ENCODE measurements around the gene ACMSD. TPM values are rescaled to one million over a fixed set of nuclear protein-coding genes. Genes with fewer than 3 reads are reported as not detected.

The ACMSD gene
- total and polyA plus RNA-seq, 2 of the 13 experiments (the other 11 are each of a cell fraction or from before 2014, with no cell fraction given), result not detected

DNA sequence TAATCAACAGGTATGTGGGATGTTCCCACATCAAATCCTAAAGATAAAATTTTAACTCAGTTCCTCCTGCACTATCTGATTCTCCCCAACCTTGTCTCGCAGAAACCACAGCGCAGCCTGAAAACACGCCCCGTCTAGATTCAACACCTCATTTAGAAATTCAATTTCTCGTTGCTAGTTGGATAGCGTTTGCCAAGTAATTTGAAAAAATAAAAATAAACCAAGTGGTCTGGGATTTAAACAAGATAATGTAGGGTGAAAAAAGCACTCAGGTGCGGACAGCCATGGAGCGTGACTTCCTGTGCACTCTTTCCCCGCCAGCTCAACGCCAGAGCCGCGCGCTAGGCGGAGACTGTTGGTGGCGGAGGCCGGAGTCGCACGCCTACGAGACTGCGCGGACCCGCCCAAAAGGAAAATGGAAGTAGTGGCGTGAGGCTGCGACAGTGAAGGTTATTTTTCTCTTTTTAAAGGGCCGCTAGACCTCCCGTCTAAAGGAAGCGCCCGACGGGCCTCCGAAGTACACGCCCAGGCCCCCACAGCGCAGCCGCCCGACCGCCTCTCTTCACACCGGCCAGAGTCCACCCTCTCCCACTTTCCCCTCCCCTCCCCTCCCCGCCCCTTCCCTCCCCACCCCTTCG lies 79.6 kb downstream of the ACMSD start (continued):
- TF ChIP-seq STAG1 (CRISPR knock-in tag; IDR thresholded peaks at IDR 0.05) (peak; percentile 11; the same call in 1 of the 2 replicates), RCOR2 (CRISPR knock-in tag; IDR thresholded peaks at IDR 0.05) (no peak), IRF2 (CRISPR knock-in tag; IDR thresholded peaks at IDR 0.05) (0 out of 2 replicates have a peak, but pooled peaks have one; percentile 3), DMAP1 (CRISPR knock-in tag; IDR thresholded peaks at IDR 0.05) (peak; percentile 55; the same call in 1 of the 2 replicates), KMT2A (CRISPR knock-in tag; IDR thresholded peaks at IDR 0.05) (peak; percentile 61; the same call in 1 of the 2 replicates), HOXA7 (CRISPR knock-in tag; IDR thresholded peaks at IDR 0.05) (no peak)
- TF ChIP-seq, protein P1, sequence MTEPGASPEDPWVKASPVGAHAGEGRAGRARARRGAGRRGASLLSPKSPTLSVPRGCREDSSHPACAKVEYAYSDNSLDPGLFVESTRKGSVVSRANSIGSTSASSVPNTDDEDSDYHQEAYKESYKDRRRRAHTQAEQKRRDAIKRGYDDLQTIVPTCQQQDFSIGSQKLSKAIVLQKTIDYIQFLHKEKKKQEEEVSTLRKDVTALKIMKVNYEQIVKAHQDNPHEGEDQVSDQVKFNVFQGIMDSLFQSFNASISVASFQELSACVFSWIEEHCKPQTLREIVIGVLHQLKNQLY (CRISPR knock-in tag; IDR thresholded peaks at IDR 0.05), result no peak
- TF ChIP-seq, protein P2, sequence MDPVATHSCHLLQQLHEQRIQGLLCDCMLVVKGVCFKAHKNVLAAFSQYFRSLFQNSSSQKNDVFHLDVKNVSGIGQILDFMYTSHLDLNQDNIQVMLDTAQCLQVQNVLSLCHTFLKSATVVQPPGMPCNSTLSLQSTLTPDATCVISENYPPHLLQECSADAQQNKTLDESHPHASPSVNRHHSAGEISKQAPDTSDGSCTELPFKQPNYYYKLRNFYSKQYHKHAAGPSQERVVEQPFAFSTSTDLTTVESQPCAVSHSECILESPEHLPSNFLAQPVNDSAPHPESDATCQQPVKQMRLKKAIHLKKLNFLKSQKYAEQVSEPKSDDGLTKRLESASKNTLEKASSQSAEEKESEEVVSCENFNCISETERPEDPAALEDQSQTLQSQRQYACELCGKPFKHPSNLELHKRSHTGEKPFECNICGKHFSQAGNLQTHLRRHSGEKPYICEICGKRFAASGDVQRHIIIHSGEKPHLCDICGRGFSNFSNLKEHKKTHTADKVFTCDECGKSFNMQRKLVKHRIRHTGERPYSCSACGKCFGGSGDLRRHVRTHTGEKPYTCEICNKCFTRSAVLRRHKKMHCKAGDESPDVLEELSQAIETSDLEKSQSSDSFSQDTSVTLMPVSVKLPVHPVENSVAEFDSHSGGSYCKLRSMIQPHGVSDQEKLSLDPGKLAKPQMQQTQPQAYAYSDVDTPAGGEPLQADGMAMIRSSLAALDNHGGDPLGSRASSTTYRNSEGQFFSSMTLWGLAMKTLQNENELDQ (CRISPR knock-in tag; IDR thresholded peaks at IDR 0.05; ENCODE audit: borderline replicate concordance), result no peak
- TF ChIP-seq, protein P3, sequence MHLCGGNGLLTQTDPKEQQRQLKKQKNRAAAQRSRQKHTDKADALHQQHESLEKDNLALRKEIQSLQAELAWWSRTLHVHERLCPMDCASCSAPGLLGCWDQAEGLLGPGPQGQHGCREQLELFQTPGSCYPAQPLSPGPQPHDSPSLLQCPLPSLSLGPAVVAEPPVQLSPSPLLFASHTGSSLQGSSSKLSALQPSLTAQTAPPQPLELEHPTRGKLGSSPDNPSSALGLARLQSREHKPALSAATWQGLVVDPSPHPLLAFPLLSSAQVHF (CRISPR knock-in tag; IDR thresholded peaks at IDR 0.05), result no peak
- TF ChIP-seq, protein P4, sequence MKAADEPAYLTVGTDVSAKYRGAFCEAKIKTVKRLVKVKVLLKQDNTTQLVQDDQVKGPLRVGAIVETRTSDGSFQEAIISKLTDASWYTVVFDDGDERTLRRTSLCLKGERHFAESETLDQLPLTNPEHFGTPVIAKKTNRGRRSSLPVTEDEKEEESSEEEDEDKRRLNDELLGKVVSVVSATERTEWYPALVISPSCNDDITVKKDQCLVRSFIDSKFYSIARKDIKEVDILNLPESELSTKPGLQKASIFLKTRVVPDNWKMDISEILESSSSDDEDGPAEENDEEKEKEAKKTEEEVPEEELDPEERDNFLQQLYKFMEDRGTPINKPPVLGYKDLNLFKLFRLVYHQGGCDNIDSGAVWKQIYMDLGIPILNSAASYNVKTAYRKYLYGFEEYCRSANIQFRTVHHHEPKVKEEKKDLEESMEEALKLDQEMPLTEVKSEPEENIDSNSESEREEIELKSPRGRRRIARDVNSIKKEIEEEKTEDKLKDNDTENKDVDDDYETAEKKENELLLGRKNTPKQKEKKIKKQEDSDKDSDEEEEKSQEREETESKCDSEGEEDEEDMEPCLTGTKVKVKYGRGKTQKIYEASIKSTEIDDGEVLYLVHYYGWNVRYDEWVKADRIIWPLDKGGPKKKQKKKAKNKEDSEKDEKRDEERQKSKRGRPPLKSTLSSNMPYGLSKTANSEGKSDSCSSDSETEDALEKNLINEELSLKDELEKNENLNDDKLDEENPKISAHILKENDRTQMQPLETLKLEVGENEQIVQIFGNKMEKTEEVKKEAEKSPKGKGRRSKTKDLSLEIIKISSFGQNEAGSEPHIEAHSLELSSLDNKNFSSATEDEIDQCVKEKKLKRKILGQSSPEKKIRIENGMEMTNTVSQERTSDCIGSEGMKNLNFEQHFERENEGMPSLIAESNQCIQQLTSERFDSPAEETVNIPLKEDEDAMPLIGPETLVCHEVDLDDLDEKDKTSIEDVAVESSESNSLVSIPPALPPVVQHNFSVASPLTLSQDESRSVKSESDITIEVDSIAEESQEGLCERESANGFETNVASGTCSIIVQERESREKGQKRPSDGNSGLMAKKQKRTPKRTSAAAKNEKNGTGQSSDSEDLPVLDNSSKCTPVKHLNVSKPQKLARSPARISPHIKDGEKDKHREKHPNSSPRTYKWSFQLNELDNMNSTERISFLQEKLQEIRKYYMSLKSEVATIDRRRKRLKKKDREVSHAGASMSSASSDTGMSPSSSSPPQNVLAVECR (CRISPR knock-in tag; IDR thresholded peaks at IDR 0.05; ENCODE audit: borderline replicate concordance), result no peak
- TF ChIP-seq, protein P5, sequence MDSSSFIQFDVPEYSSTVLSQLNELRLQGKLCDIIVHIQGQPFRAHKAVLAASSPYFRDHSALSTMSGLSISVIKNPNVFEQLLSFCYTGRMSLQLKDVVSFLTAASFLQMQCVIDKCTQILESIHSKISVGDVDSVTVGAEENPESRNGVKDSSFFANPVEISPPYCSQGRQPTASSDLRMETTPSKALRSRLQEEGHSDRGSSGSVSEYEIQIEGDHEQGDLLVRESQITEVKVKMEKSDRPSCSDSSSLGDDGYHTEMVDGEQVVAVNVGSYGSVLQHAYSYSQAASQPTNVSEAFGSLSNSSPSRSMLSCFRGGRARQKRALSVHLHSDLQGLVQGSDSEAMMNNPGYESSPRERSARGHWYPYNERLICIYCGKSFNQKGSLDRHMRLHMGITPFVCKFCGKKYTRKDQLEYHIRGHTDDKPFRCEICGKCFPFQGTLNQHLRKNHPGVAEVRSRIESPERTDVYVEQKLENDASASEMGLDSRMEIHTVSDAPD (CRISPR knock-in tag; IDR thresholded peaks at IDR 0.05), result no peak; the same call in 1 of the 2 replicates
- TF ChIP-seq, protein P6, sequence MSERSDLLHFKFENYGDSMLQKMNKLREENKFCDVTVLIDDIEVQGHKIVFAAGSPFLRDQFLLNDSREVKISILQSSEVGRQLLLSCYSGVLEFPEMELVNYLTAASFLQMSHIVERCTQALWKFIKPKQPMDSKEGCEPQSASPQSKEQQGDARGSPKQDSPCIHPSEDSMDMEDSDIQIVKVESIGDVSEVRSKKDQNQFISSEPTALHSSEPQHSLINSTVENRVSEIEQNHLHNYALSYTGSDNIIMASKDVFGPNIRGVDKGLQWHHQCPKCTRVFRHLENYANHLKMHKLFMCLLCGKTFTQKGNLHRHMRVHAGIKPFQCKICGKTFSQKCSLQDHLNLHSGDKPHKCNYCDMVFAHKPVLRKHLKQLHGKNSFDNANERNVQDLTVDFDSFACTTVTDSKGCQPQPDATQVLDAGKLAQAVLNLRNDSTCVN (CRISPR knock-in tag; IDR thresholded peaks at IDR 0.05; ENCODE audit: borderline replicate concordance), result peak; percentile 78; the same call in 1 of the 2 replicates
- TF ChIP-seq, protein P7, sequence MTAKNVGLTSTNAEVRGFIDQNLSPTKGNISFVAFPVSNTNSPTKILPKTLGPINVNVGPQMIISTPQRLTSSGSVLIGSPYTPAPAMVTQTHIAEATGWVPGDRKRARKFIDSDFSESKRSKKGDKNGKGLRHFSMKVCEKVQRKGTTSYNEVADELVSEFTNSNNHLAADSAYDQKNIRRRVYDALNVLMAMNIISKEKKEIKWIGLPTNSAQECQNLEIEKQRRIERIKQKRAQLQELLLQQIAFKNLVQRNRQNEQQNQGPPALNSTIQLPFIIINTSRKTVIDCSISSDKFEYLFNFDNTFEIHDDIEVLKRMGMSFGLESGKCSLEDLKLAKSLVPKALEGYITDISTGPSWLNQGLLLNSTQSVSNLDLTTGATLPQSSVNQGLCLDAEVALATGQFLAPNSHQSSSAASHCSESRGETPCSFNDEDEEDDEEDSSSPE (CRISPR knock-in tag; IDR thresholded peaks at IDR 0.05), result peak; percentile 38; the same call in 1 of the 2 replicates
- TF ChIP-seq, protein P8, sequence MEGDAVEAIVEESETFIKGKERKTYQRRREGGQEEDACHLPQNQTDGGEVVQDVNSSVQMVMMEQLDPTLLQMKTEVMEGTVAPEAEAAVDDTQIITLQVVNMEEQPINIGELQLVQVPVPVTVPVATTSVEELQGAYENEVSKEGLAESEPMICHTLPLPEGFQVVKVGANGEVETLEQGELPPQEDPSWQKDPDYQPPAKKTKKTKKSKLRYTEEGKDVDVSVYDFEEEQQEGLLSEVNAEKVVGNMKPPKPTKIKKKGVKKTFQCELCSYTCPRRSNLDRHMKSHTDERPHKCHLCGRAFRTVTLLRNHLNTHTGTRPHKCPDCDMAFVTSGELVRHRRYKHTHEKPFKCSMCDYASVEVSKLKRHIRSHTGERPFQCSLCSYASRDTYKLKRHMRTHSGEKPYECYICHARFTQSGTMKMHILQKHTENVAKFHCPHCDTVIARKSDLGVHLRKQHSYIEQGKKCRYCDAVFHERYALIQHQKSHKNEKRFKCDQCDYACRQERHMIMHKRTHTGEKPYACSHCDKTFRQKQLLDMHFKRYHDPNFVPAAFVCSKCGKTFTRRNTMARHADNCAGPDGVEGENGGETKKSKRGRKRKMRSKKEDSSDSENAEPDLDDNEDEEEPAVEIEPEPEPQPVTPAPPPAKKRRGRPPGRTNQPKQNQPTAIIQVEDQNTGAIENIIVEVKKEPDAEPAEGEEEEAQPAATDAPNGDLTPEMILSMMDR (CRISPR knock-in tag; IDR thresholded peaks at IDR 0.05), result peak; percentile 60
